Fibroblast of upper back skin (primary cell): ENCODE data around the gene C9orf152.
"Not testable (repeated sequence)": the region's sequence is repeated elsewhere in the genome, so short reads cannot be mapped to it uniquely, and the experiment has no call there.

Experiments
- DNase-seq: peaks from one replicate; pipeline ENCODE4 v3.0.0-alpha.2; 2013

C9orf152 gene

GRCh38 chr9:110214090-110214489, 6.1 kb upstream of the C9orf152 start:
- DNase-seq = peak; percentile 49

DNA sequence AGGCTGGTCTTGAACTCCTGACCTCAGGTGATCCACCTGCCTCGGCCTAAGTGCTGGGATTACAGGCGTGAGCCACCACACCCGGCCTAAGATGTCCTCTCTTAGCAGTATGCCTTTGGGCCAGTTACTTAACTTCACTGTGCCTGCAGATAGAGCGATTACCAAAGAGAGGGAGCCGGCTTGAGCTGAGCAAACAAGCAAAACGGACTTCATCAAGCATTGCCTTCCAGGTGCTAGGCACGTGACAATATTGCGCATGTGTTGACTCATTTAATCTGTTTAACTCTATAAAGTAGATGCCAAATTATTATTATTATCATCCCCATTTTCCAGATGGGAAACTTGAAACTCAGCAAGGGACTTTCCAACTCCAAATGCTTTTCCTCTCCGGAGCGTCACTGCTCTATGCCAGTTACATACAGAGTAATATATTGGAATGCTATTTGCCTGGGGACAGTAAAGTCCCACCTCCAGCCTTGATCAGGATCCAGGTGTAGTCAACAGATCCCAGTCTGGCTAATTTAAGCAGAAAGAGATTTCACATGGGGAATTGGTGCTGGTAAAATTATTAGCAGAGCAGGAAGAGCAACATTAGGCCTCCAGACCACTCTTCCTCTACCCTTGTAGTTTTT, 5.6 kb upstream of the C9orf152 start:
- no peak for DNase-seq

GRCh38 chr9:110207071-110207641, 803 bp downstream of the C9orf152 start:
- no peak for DNase-seq

DNA sequence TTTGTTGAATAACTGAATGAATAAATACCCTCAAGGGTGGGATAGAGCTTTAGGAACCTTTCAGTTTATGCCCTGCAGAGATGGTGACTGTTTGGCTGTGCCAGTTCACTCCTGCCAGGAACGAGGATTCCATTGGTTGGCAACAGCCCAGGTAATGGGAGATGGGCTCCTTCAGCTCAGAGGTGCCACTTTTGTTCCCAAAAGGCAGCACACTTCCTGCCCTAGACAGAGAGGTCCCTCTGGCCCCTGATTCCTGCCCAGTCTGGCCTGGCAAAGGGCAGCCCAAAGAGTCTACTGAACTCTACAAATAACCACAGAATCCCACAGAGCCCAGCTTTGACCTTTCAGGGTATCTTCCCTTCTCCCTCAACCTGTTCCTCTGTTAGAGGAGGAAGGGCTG, 1.6 kb downstream of the C9orf152 start:
- DNase-seq = no peak

GRCh38 chr9:110205612-110206011, 2.3 kb downstream of the C9orf152 start:
- not testable (repeated sequence) for DNase-seq

DNA sequence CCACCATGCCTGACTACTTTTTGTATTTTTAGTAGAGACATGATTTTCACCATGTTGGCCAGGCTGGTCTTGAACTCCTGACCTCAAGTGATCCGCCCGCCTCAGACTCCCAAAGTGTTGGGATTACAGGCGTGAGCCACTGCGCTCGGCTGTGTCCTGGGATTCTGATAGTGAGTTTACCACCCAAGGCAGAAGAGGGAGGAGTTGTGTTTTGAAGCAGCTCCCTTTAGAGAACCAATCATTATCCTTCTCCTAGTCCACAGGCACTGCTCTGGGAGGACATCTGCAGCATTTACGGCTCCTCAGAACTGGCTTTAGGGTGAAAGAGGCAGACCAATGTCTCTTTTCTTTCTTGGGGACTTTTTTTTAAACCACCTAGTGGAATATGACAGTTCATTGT, 5.7 kb downstream of the C9orf152 start:
- DNase-seq = no peak

GRCh38 chr9:110199643-110200042, 8.3 kb downstream of the C9orf152 start:
- no peak for DNase-seq

DNA sequence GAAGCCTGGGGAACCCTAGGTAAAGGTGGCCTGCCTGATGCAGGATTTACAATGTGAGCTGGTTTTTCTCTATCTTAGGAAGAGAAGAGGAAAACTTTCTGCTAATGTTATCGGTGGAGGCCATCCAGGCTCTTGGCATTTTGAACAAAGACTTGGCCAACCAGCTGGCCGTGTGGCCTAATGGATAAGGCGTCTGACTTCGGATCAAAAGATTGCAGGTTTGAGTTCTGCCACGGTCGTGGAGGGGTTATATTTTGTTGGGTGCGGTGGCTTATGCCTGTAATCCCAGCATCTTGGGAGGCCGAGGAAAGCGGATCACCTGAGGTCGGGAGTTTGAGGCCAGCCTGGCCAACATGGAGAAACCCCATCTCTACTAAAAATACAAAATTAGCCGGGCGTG, 9.6 kb downstream of the C9orf152 start:
- no peak for DNase-seq

DNA sequence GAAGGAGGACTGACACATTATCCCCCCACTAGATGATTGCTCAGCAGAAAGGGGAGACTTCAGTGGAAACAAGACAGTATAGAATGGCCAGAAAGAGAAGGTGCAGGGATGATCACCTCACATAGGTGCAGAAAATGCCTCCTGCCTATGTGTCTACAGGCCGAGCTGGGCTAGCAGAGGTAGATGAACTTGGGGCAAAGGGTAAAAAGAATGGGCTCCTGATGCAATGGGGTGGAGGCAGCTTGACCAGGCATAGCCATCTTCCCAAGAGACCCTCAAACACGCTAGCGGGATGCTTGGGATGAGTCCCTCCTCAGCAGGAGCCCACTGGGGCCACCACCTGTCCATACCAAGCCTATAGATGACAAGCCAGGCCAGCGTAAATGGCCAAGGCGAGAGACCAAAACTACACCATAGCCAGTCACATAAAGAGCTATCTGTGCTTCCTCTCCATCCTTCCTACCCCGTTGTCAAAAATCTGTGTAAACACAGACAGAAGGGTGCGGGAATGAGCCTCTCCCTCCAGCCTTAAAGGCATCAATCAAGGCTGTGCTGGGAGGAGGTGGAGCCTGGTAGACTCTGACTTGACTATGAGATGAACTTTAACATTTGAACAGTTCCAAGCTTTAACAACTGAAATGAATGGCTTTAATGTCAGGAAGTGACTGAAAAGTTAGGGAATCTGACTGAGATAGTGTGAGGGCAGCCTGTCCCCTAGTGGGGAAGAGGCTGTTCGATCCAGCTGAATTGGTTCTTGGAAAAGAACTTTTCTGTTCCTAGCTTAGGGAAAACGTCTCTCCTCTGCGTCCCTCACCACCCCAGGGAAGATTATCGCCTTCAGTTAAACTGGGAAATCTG, 10.4 kb downstream of the C9orf152 start:
- no peak for DNase-seq

GRCh38 chr9:110196084-110196499, 11.9 kb downstream of the C9orf152 start:
- not testable (repeated sequence) for DNase-seq

- peak; percentile 98 for DNase-seq
Observed at GRCh38 chr9:110192531-110193261, 15.3 kb downstream of the C9orf152 start.

DNA sequence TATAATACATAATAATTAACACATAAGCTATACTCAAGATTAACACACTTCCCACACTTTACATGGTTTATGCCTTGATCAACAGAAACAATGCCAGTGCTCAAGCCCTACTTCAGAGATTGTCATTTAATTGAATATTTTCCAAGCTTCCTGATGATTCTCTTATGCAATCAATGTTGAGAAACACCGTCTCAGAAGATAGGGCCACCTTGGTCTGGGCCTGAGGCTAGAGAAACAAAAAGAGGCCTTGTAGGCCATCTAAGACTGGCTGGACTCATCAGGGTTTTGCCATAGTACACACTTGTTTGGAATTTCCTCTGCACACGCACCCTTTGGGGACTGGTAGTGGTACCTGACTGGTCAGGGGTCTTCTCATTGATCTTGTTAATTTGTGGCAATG, 16.3 kb downstream of the C9orf152 start:
- no peak for DNase-seq

GRCh38 chr9:110189559-110190320, 18.2 kb downstream of the C9orf152 start:
- DNase-seq = no peak

DNA sequence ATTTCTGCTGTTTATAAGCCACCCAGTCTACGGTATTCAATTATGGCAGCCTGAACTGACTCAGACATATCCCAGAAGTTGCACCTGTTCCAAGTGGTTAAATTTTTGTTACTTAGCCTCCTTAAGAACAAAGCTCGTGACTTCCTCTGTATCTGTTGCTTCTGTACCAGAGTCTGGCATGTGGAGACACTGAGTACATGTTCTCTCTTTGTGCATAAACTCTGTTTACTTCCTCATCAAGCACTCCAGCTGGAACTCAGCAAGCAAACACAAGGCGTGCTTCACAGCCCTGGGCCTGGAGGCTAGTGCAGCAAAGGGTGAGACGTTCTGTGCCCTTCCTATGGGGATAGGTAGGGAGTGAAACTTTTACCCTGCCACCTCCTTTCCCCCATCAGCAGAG, 19.0 kb downstream of the C9orf152 start:
- DNase-seq = no peak

- no peak for DNase-seq
Observed at GRCh38 chr9:110188101-110188500, 19.9 kb downstream of the C9orf152 start.

- no peak for DNase-seq
Observed at GRCh38 chr9:110187126-110187525, 20.8 kb downstream of the C9orf152 start.

DNA sequence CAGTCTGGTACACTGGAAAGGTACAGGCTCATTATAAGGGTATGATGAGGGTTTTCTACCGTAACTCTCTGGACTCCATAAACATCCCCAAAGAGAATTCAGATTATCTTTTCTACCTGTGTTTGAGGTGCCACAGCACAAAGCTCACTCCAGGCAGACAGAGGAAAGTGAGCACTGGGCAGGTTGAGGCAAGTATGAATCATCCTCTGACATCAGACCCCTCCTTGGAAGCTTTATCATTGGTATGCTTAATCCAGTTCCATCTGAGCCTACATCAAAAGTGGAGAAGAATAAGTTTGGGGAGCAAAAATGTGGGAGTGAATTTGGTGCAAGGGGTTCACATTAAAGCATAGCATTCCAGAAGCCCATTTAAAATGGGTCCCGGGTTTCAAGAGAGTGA, 21.7 kb downstream of the C9orf152 start:
- DNase-seq = no peak

GRCh38 chr9:110185806-110186205, 22.2 kb downstream of the C9orf152 start:
- DNase-seq = no peak

GRCh38 chr9:110183208-110184145, 24.5 kb downstream of the C9orf152 start:
- DNase-seq = peak; percentile 82

DNA sequence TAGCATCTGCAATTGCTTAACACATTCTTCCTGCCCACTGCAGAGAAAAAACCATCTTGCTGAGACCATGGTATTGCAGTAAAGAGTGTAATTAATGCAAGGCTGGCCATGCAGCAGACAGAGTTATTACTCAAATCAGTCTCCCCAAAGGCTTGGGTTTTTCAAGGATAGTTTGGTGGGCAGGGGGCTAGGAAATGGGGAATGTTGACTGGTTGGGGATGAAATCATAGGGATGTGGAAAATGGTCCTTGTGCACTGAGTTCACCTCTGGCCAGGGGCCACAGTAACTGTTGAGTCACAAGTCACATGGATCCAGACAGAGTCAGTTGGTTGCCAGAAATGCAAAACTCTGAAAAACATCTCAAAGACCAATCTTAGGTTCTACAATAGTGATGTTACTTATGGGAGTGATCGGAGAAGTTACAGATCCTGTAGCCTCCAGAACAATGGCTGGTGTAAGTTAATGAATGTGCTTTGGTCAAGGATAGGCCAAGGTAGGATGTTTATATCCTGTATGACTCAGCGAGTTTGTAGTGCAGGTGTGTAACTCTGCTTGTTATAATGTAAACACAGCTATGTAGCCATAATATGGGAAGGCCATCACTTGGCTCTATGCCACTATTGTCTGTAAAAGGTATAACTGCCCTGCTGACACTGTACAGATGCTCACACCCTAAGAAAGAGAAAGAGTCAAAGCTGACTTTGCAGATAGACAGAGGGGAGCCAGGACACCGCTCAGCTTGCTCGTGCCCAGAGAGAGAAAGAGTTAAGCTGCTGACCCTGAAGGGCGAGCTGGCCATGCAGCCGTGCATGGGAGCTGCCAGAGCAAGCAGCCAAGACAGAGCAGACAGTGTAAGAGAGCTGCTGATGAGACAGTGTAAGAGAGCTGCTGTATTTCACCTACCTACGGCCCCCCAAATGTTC, 27.2 kb downstream of the C9orf152 start:
- DNase-seq = peak; percentile 82
